EH (cell line): Measurements from ENCODE around the gene COPA.
A peak's percentile ranks its signal among the peaks of the same experiment; 100 is the strongest.

Experiments
- DNase-seq: peaks from one replicate; pipeline ENCODE4 v3.0.0-alpha.2; 2015; ENCODE audit warnings: low read depth

COPA gene

GRCh38 chr1:160264795-160265307 lies 78.2 kb downstream of the COPA start:
- no peak for DNase-seq

GRCh38 chr1:160261893-160262794 lies 80.9 kb downstream of the COPA start, which contains the start of gene DCAF8:
TSS of gene DCAF8 (minus strand) at chr1:160262549. CDS start at chr1:160244008, 18,541 bp downstream.
- DNase-seq, result peak; percentile 97

GRCh38 chr1:160261556-160261892 lies 81.5 kb downstream of the COPA start:
- DNase-seq, result peak; percentile 90

- peak; percentile 94 for DNase-seq
Measured at GRCh38 chr1:160260406-160261382, 82.4 kb downstream of the COPA start.

GRCh38 chr1:160258177-160258798 lies 84.8 kb downstream of the COPA start:
- DNase-seq, result no peak

- DNase-seq, result no peak
Measured at GRCh38 chr1:160257411-160258015, 85.5 kb downstream of the COPA start.

GRCh38 chr1:160256396-160257046 lies 86.5 kb downstream of the COPA start:
- DNase-seq, result peak; percentile 80

GRCh38 chr1:160255781-160256300 lies 87.2 kb downstream of the COPA start:
- no peak for DNase-seq

- DNase-seq, result peak; percentile 81
Measured at GRCh38 chr1:160251687-160252526, 91.1 kb downstream of the COPA start.

- DNase-seq, result no peak
Measured at GRCh38 chr1:160251011-160251410, 92.0 kb downstream of the COPA start.

GRCh38 chr1:160247053-160247452 lies 96.0 kb downstream of the COPA start:
- no peak for DNase-seq

- no peak for DNase-seq
Measured at GRCh38 chr1:160245434-160245833, 97.6 kb downstream of the COPA start.

- no peak for DNase-seq
Measured at GRCh38 chr1:160244209-160244608, 98.8 kb downstream of the COPA start.

- DNase-seq, result no peak
Measured at GRCh38 chr1:160243767-160244166, 99.3 kb downstream of the COPA start.

- DNase-seq, result no peak
Measured at GRCh38 chr1:160239582-160240299, 103.3 kb downstream of the COPA start.
